ENCODE results near the gene ULK3. TPM values are rescaled to one million over a fixed set of nuclear protein-coding genes. Genes with fewer than 3 reads are reported as not detected.

The ULK3 gene
- total RNA-seq, 2 experiments from 2014 or later, result 41.1 to 49.9 TPM

GRCh38 chr15:74793135-74794028, 49.6 kb downstream of the ULK3 start:
- Mint-ChIP-seq H3K4me1 (peaks cover 82% of the 10 kb centered on the region), H3K27me3 (no peaks in the 10 kb centered on the region), H3K27ac (peak overlapping the region; percentile 89), H3K9me3 (no peaks in the 10 kb centered on the region), H3K36me3 (peaks cover 42% of the 10 kb centered on the region), H3K4me3 (peak overlapping the region; percentile 8)
- peak; percentile 75 for DNase-seq

- peaks cover 44% of the 10 kb centered on the region for H3K36me3 Mint-ChIP-seq
- no peak for DNase-seq
- H3K27me3 Mint-ChIP-seq, result no peaks in the 10 kb centered on the region
- H3K4me1 Mint-ChIP-seq, result peaks cover 82% of the 10 kb centered on the region
- peak overlapping the region; percentile 49 for H3K4me3 Mint-ChIP-seq
- H3K9me3 Mint-ChIP-seq, result no peaks in the 10 kb centered on the region
- peak overlapping the region; percentile 89 for H3K27ac Mint-ChIP-seq
These were observed 50.5 kb downstream of the ULK3 start for GRCh38 chr15:74792227-74793016.

DNA sequence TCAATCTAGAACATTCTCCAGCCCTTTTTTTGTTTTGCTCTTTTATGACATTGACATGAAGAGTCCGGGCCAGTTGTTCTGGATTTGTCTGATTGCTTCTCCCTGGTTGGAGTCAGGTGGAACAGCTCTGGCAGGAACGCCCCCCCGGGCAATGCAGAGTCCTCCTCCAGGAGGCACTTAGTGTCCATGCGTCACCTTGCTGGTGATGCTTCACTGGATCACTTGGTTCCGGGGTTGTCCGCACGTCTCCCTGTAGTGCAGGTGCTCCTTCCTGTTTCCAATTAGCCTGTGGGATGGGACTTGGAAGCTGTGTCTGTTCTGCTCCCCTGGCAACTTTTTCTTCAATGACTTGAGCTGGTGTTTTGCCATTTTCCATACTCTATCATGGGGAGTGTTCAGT, 51.3 kb downstream of the ULK3 start:
- peak overlapping the region; percentile 49 for H3K4me3 Mint-ChIP-seq
- DNase-seq, result no peak
- H3K27ac Mint-ChIP-seq, result peak overlapping the region; percentile 89
- H3K27me3 Mint-ChIP-seq, result no peaks in the 10 kb centered on the region
- H3K4me1 Mint-ChIP-seq, result peaks cover 86% of the 10 kb centered on the region
- no peaks in the 10 kb centered on the region for H3K9me3 Mint-ChIP-seq
- peaks cover 45% of the 10 kb centered on the region for H3K36me3 Mint-ChIP-seq

DNA sequence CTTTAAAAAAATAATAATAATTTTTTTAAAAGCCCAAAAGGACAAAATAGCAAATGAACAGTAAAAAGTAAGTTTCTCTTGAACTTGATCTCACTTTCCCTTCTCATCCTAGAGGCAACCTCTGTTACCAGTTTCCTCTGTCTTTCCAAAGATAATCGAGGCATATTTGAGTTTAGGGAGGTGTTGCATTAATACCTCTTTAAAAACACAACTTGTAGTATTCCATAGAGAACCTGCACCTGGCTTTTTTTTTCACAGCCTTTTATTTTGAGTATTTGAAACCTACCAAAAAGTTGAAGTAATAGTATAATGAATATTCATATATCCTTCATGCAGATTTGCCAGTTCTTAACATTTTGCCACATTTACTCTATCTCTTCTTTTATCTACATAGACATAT, 51.9 kb downstream of the ULK3 start:
- peaks cover 43% of the 10 kb centered on the region for H3K36me3 Mint-ChIP-seq

DNA sequence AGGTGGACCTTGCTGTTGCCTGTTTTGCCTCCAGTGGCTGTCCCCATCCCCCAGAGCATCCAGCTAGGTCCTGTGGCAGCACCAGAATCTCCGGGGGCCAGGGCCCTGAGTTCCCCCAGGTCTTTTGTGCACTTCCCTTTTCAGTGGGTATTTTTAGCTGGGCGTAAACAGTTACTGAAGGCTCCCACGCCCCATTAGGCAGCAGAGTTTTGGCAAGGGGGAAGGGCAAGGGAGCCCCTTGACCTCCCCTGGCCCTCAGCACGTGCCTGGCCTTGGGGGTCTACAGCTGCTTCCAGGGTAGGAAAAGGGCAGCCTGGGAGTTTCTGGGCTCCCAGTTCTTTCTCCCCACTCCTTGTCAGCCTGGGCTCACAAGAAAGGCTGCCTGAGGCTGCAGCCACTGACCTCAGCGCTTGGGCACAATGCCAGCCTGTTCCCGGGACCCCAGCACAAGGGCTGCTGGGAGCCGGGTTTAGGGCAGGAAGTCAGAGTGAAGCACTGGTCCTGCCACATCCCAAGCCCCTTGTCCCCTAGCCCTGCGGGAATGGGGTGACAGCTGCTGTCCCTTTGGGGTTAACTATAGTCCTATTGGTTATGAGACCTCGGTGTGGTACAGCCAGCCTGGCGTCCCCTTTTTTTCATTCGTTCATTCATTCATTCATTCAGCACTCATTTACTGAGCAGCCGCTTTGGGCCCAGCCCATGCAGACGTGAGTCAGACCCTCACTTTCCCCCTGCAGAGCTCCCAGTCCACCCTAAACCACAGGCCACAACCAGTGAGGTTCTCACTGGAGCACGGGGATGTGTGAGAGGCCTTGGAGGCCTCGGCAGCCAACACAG, 52.7 kb downstream of the ULK3 start:
- peak overlapping the region; percentile 89 for H3K4me3 Mint-ChIP-seq
- peaks cover 78% of the 10 kb centered on the region for H3K4me1 Mint-ChIP-seq
- no peaks in the 10 kb centered on the region for H3K27me3 Mint-ChIP-seq
- H3K36me3 Mint-ChIP-seq, result peaks cover 47% of the 10 kb centered on the region
- DNase-seq, result peak; percentile 64
- H3K9me3 Mint-ChIP-seq, result no peaks in the 10 kb centered on the region
- H3K27ac Mint-ChIP-seq, result peak overlapping the region; percentile 99

More for the DNA sequence above, 51.9 kb downstream of the ULK3 start:
- Mint-ChIP-seq H3K9me3 (no peaks in the 10 kb centered on the region), H3K4me1 (peaks cover 83% of the 10 kb centered on the region), H3K27me3 (no peaks in the 10 kb centered on the region), H3K4me3 (peak overlapping the region; percentile 49), H3K27ac (peak overlapping the region; percentile 99)
- DNase-seq, result no peak

DNA sequence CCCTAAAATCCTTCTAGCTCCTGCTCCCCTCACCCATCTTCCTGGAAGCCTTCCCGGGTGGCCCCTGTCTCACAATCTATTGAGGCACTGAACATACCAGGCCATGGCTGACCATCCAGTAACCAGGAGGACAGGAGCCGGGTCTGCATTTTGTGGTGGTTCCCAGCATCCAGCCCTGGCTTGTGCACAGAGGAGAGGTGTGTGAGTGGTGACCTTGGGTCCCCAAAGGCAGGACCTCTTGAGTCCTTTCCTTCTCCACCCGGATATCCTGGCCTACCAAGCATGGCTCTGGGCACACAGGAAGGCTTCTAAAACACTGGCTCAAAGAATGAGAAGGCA, 53.2 kb downstream of the ULK3 start:
- H3K27me3 Mint-ChIP-seq, result no peaks in the 10 kb centered on the region
- no peaks in the 10 kb centered on the region for H3K9me3 Mint-ChIP-seq
- DNase-seq, result no peak
- peak overlapping the region; percentile 99 for H3K27ac Mint-ChIP-seq
- peaks cover 51% of the 10 kb centered on the region for H3K36me3 Mint-ChIP-seq
- H3K4me1 Mint-ChIP-seq, result peaks cover 76% of the 10 kb centered on the region
- H3K4me3 Mint-ChIP-seq, result peak overlapping the region; percentile 89

- peak overlapping the region; percentile 99 for H3K27ac Mint-ChIP-seq
- DNase-seq, result no peak
- peaks cover 72% of the 10 kb centered on the region for H3K4me1 Mint-ChIP-seq
- peak overlapping the region; percentile 89 for H3K4me3 Mint-ChIP-seq
- H3K27me3 Mint-ChIP-seq, result no peaks in the 10 kb centered on the region
- peaks cover 55% of the 10 kb centered on the region for H3K36me3 Mint-ChIP-seq
- no peaks in the 10 kb centered on the region for H3K9me3 Mint-ChIP-seq
These were observed 53.8 kb downstream of the ULK3 start for GRCh38 chr15:74789171-74789631.

- H3K4me1 Mint-ChIP-seq, result peaks cover 70% of the 10 kb centered on the region
- no peaks in the 10 kb centered on the region for H3K27me3 Mint-ChIP-seq
- H3K27ac Mint-ChIP-seq, result peak overlapping the region; percentile 99
- peaks cover 59% of the 10 kb centered on the region for H3K36me3 Mint-ChIP-seq
- peak; percentile 69 for DNase-seq
- no peaks in the 10 kb centered on the region for H3K9me3 Mint-ChIP-seq
- peak overlapping the region; percentile 89 for H3K4me3 Mint-ChIP-seq
These were observed 54.2 kb downstream of the ULK3 start for GRCh38 chr15:74788683-74789151.

DNA sequence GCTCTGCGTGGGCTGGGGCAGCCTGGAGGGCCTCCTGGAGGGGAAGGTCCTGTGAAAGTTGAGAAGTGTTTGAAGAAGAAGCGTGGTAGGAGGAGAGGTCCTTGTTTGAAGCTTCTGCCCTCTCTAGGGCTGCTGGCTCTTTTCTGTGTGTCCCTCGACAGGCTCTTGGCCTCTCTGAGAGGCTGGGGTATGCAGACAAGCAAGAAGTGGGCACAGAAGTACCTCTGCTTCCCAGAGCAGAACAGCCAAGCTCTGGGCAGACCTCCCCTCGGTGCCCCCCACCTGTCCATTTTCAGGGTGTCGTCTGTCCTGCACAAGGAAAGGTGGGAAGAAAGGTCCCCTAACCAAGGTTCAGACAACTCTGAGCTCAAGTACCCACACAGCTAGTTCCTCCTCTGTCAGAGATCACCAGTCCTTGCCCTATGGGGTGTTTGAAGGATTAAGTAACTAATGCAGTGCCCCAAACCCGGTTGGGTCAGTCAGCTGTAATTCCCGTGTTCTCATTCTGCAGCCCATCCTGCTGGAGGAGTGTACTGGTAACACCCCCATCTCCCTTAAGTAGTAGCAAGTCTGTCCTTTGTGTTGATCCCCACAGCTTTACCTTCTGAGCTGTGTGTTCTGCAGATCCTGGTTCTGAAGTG, 54.8 kb downstream of the ULK3 start:
- H3K27me3 Mint-ChIP-seq, result no peaks in the 10 kb centered on the region
- H3K9me3 Mint-ChIP-seq, result no peaks in the 10 kb centered on the region
- H3K4me1 Mint-ChIP-seq, result peaks cover 65% of the 10 kb centered on the region
- H3K27ac Mint-ChIP-seq, result peak overlapping the region; percentile 99
- H3K36me3 Mint-ChIP-seq, result peaks cover 65% of the 10 kb centered on the region
- no peak for DNase-seq
- H3K4me3 Mint-ChIP-seq, result peak overlapping the region; percentile 89

DNA sequence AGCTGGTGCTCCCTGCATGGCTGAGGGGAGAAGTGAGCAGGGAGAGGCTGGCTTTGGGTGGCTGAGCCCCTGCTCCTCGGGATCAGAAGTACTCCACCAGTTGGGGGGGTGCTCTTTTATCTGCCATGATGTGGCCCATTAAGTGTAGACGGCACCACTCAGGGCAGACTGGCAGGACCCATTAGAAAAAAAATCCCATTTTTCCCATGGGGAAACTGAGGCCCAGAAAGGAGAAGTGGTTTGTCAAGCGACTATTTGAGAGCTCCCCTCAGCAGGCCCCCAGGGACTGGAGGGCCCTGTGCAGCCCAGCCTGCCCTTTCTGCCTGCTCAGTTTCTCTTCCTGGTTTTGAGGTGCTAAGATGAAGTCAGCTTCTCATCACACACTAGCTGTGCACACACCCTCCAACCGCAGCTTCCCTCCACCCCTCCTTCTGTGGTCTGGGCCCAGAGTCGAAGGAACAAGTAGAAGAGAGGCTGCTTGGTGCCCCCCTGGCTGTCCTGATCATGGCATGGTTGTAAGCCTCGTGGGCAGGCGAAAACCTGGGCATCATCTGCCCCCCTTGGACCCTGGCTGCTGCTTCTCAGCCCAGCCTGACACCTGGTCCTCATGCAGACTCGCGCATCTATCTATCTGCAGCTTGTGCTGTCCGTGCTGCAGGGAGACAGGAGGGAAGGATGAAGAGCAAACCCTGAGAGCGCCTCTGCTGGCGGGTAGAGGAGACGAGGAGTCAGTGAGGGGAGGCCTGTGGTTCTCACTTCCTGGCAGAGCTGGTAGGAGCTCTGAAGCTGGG, 55.5 kb downstream of the ULK3 start:
- H3K4me1 Mint-ChIP-seq, result peaks cover 58% of the 10 kb centered on the region
- H3K9me3 Mint-ChIP-seq, result no peaks in the 10 kb centered on the region
- peaks cover 71% of the 10 kb centered on the region for H3K36me3 Mint-ChIP-seq
- H3K4me3 Mint-ChIP-seq, result peak overlapping the region; percentile 89
- no peaks in the 10 kb centered on the region for H3K27me3 Mint-ChIP-seq
- H3K27ac Mint-ChIP-seq, result peak overlapping the region; percentile 99
- DNase-seq, result peak; percentile 94

GRCh38 chr15:74786551-74787165, 56.3 kb downstream of the ULK3 start:
- H3K36me3 Mint-ChIP-seq, result peaks cover 66% of the 10 kb centered on the region
- peak overlapping the region; percentile 89 for H3K4me3 Mint-ChIP-seq
- no peak for DNase-seq
- H3K4me1 Mint-ChIP-seq, result peaks cover 50% of the 10 kb centered on the region
- H3K27ac Mint-ChIP-seq, result peak overlapping the region; percentile 99
- no peaks in the 10 kb centered on the region for H3K9me3 Mint-ChIP-seq
- H3K27me3 Mint-ChIP-seq, result no peaks in the 10 kb centered on the region
